Kidney (tissue), 14 donors: ENCODE data around the gene ELK4. TPM values are rescaled to one million over a fixed set of nuclear protein-coding genes. Genes with fewer than 3 reads are reported as not detected.

ENCODE experiments used
- DNase-seq, 5 donors: peaks; one replicate each; pipeline ENCODE4 v3.0.0-alpha.2; 2013 to 2020
- FAIRE-seq: peaks from 2 replicates; lab custom pipeline; 2012; peaks lifted over from hg19 to GRCh38; lab: Jason Lieb, UNC
- H3K27ac ChIP-seq, 2 donors: one replicate each; pipeline ENCODE4 v1.7.0; 2013; ENCODE audit warnings: low read depth in 2 of 2, low read length in 2 of 2, inconsistent platforms in 1 of 2
- H3K27me3 ChIP-seq: one replicate; pipeline ENCODE4 v1.7.1; 2013; ENCODE audit warnings: low read length, inconsistent platforms; ENCODE audit not compliant: control insufficient read depth, insufficient read depth
- H3K36me3 ChIP-seq, 3 donors: one replicate each; pipeline versions ENCODE4 v1.7.0 to v1.7.1; 2013; ENCODE audit warnings: low read length in 3 of 3, control low read depth in 1 of 3, inconsistent platforms in 1 of 3; ENCODE audit not compliant: insufficient read depth in 3 of 3, control insufficient read depth in 2 of 3
- H3K4me1 ChIP-seq, 3 donors: one replicate each; pipeline versions ENCODE4 v1.7.0 to v1.7.1; 2013; ENCODE audit warnings: low read length in 3 of 3, inconsistent platforms in 1 of 3, low read depth in 1 of 3; ENCODE audit not compliant: control insufficient read depth in 2 of 3, insufficient read depth in 2 of 3
- H3K4me3 ChIP-seq, 3 donors: one replicate each; pipeline versions ENCODE4 v1.7.0 to v1.8.1; 2013; ENCODE audit warnings: low read length in 3 of 3, control low read depth in 1 of 3, inconsistent platforms in 1 of 3
- H3K9ac ChIP-seq, 3 donors: one replicate each; pipeline versions ENCODE4 v1.7.0 to v1.7.1; 2013; ENCODE audit warnings: low read length in 3 of 3, control low read depth in 1 of 3, inconsistent platforms in 1 of 3
- H3K9me3 ChIP-seq, 3 donors: one replicate each; pipeline versions ENCODE4 v1.7.0 to v1.7.1; 2013; ENCODE audit warnings: low read length in 3 of 3, control low read depth in 1 of 3, inconsistent platforms in 1 of 3; ENCODE audit not compliant: control insufficient read depth in 2 of 3, insufficient read depth in 1 of 3
- CTCF ChIP-seq: IDR thresholded peaks from 3 replicates; pipeline ENCODE4 v1.5.1; 2012; ENCODE audit warnings: mild to moderate bottlenecking, moderate library complexity, borderline replicate concordance; ENCODE audit not compliant: insufficient read depth; ENCODE audit errors: extremely low read depth
- intact Hi-C: fragments of 100-400 bp; cut with DNase I; formaldehyde crosslinking; loops from one replicate; pipeline ENCODE4 v1.11.1; 2022
- polyA plus RNA-seq: library from polyadenylated mRNA; stranded (reverse); fragments of 350-450 nt; fragmentation: Illumina TruSeq; extraction: RNeasy Lipid Tissue Mini Kit (QIAGEN cat#74804); gene quantifications from one replicate; pipeline ENCODE4 v1.2.3, GENCODE V29; 2014; ENCODE audit warnings: low read depth, low replicate concordance; ENCODE audit not compliant: insufficient read depth
- total RNA-seq: library from RNA; stranded (reverse); fragmentation: NEBNext Ultra II Directional; extraction: Animal tissue kit (Norgen Biotek cat#: 25700); gene quantifications from one replicate; pipeline ENCODE4 v1.2.1, GENCODE V29; 2021
- donor health status: control.
- donor health status: control.
- donor health status: control.
- donor health status: control.
- donor health status: control.
- donor health status: DM: yes; HTN: yes; CAD: no.
- donor health status: Normal renal cell carcinoma (clear cell type).

Gene ELK4
- total and polyA plus RNA-seq, 2 donors from 2014 or later, result 4.2 to 87.3 TPM

- H3K27me3 ChIP-seq, result no peaks in the 10 kb centered on the region
- DNase-seq (peak; percentile 90 to 94 (median 93)), FAIRE-seq (no peak)
- peaks cover 0 to 4% (median 0%) of the 10 kb centered on the region in 3 donors for H3K36me3 ChIP-seq
- intact Hi-C loops, result loop anchor here (2.0 kb wide), 1 partner anchor 65 kb away; no protein-coding TSS in a partner anchor
- H3K27ac ChIP-seq, result peak overlapping the region; percentile 45 to 61
- H3K9ac ChIP-seq, result peak overlapping the region; percentile 42 to 75 (median 48)
- H3K9me3 ChIP-seq, result no peaks in the 10 kb centered on the region
- peaks cover 0 to 3% (median 3%) of the 10 kb centered on the region in 3 donors for H3K4me1 ChIP-seq
- TF ChIP-seq CTCF, result peak; percentile 99
- peak overlapping the region; percentile 60 to 84 (median 68) for H3K4me3 ChIP-seq
These were observed 40.1 kb downstream of the ELK4 start for GRCh38 chr1:205591522-205592351.

- no peak overlapping the region for H3K9ac ChIP-seq
- DNase-seq (peak in 1 of 5 donors; percentile 4), FAIRE-seq (no peak)
- H3K9me3 ChIP-seq, result no peaks in the 10 kb centered on the region
- peaks cover 0 to 4% (median 0%) of the 10 kb centered on the region in 3 donors for H3K36me3 ChIP-seq
- H3K4me3 ChIP-seq, result no peak overlapping the region
- H3K27me3 ChIP-seq, result no peaks in the 10 kb centered on the region
- peaks cover 0 to 3% (median 3%) of the 10 kb centered on the region in 3 donors for H3K4me1 ChIP-seq
- no peak for TF ChIP-seq CTCF
- intact Hi-C loops, result loop anchor here (2.0 kb wide), 1 partner anchor 66 kb away; no protein-coding TSS in a partner anchor
- H3K27ac ChIP-seq, result no peak overlapping the region
These were observed 40.9 kb downstream of the ELK4 start for GRCh38 chr1:205590777-205591513.

- TF ChIP-seq CTCF, result no peak
- no peak for FAIRE-seq
- Histone ChIP-seq H3K36me3 (peaks cover 0 to 4% (median 0%) of the 10 kb centered on the region in 3 donors), H3K9me3 (no peaks in the 10 kb centered on the region), H3K4me3 (no peak overlapping the region), H3K27me3 (no peaks in the 10 kb centered on the region), H3K4me1 (peaks cover 3% of the 10 kb centered on the region in 3 donors), H3K9ac (no peak overlapping the region), H3K27ac (no peak overlapping the region)
- intact Hi-C loops, result loop anchor here (2.0 kb wide), 1 partner anchor 66 kb away; no protein-coding TSS in a partner anchor
- DNase-seq, result no peak
These were observed 41.4 kb downstream of the ELK4 start for GRCh38 chr1:205590457-205590768.
